Stimulated activated CD4-positive, alpha-beta T cell treated with anti-CD3 and anti-CD28 coated beads, Interleukin-15, amount 100 ng/mL, for 1 hour (primary cell): ENCODE results near the gene RNPEPL1.

Experiments
- DNase-seq, 2 donors: peaks; one replicate each; pipeline ENCODE4 v3.0.0-alpha.2; 2020; ENCODE audit warnings: low read depth in 1 of 2, low spot score in 1 of 2

The RNPEPL1 gene

DNA sequence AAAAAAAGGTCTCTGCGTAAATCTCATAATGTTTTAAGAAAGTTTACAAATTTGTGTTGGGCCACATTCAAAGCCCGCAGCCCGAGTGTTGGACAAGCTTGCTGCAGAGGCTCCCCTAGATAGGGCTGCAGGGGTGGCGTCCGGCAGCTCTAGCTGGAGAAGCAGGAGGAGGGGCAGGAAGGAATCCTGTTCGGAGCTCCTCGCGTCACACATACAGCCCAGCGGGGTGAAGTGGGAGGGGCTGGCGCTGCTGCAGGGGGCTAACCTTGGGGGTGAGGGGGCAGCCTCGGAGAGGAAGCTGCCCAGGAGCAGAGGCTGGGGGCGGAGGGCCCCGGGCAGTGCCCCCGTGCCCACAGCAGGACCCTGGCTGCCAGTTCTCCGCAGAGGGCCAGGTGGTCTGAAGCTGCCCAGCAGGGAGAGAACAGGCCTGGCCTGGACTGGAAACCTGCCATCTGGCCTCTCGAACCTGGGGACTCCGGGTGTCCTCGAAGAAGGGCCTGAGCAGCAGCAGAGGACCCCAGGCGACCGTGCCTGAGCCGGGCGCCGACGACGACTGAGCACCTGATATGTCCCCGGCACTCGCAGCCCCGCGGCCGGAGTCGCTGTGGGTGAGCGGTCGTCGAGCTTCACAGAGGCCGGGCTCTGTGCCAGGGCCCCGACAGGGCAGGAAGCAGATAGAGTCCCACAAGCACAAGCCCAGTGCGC lies 54.4 kb downstream of the RNPEPL1 start:
- DNase-seq = peak in 1 of 2 donors; percentile 1

DNA sequence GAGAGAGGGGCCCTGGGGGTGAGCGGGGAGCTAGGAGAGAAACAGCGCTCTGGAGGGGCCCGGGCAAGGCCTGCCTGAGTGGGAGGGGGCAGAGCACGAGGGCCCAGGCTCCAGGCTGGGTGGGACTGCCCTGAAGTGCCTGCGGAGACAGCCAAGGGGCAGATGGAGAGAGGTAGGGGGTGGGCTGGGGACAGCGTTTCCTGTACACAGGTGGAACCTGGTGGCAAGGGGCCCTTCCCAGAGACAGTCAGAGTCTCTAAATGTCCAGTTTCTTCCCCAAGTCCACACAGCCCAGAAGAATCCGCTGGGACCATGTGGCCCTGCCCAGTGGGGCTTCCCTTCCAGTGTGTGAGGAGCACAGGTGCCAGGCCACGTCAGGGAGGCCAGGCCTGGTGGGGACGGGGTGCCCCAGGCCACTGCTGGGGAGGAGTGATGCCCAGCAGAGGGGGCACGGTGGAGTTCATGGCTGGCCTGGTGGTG lies 55.3 kb downstream of the RNPEPL1 start:
- DNase-seq = peak in 1 of 2 donors; percentile 1

DNA sequence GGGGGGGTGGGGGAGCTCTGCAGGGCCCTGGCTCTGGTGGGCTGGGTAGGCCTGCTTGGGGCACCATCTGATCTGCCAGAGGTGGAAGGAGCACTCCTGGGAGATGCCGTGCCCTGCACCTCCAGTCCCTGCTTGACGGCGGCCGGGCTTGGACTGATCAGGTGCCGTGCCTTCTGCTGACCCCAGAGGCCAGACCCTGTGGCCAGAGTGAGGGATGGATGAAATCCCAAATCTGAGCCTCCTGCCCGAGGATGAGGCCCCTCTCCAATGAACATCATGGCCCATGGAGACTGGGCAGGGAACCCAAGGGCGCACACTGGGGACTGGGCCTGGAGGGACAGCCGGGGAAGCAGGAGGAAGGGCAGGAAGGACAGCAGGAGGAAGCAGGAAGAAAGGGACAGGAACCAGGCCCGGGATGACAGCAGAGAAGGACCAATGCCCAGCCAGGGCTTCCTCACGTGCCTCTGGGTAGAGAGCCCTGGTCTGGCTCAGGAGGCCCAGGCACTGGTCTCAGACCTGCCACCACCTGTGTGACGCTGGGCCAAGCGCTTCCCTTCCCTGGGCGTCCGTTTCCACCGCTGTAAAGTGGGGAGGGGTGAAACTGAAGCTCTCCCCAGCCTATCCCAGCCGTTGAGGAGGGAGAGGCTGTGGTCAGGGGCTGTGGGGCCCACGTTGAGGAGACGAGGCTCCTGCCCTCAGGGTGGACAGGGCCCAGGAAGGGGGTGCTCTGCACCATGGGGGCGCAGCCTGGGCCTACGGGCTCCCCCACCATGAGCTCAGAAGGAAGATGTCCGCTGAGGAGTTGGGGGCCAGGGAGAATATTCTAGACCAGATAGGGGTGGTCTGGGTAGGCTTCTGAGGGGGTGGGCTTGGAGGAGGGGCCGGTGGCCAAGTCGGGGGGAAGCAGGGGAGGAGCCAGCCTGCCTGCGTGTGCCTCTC lies 56.0 kb downstream of the RNPEPL1 start:
- DNase-seq = peak in 1 of 2 donors; percentile 0

DNA sequence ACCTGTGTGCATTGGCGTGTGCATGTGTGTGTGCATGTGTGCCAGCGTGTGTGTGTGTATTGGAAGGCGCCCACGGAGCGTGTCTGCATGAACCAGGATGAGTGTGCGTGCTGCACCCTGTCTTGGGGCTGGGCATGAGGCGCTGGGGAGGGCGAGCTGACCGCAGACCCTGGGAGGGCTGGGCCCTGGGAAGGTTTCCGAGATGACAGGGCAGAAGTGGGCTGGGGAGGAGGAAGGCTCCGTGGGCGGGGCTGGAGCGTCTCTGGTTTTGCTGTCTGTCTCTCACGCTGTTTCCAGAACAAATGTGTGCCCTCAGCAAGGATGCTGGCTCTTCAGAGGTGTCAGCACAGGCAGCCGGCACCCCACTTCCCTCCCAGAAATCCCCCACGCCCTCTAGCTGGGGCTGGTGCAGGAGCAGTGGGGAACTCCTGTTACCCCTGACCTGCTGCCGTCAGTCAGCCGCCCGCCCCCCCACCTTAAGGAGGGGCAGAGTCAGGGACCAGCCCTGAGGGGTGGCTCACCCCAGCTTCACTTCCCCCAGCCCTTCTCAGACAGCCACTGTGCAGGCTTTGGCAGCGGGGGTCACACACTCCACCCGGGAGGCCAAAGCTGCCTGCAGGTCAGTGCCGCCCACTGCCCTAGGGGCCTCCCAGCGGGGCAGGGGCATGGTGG lies 56.8 kb downstream of the RNPEPL1 start, which contains the start of gene GPR35:
GPR35 (plus strand) TSS at position 531 of the 672 bp plus-strand sequence. CDS start 4,473 bp downstream, outside the sequence.
- DNase-seq = peak; percentile 39 to 52

DNA sequence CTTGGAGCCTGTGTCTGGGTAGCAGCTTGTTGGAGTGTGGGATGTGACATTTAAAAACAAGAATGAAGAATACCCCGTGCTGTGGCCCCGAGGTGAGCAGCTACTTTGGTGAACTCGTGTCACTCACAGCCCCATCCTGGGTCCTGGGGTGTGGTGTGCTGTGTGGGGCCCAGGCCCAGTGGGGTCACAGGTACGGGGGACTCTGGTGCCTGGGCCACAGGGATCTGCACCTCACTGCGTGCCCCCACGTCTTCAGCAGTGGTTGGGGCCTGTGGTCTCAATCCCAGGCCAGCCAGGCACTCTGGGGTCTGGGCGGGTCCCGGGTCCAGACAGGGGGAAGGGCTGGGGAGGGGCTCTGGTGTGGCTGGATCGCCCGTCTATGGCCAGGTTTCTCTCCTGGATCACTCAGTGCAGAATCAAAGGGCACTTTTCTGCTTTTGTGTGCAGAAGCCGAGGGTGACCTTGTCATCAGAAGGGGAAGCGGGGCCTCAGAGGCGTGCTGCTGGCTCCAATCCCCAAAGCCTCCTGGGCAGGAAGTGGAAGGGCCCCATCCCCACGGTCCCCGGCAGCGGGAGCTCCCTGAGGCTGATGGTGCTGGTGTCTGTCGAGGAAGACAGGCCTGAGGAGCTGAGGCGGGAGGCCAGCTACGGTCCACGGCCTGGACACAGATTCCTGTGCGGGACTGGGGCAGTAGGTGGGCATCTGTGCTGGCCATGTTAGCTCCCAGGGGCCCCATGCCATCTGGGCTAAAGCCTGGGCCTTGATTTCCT lies 58.4 kb downstream of the RNPEPL1 start:
- DNase-seq = peak in 1 of 2 donors; percentile 1

DNA sequence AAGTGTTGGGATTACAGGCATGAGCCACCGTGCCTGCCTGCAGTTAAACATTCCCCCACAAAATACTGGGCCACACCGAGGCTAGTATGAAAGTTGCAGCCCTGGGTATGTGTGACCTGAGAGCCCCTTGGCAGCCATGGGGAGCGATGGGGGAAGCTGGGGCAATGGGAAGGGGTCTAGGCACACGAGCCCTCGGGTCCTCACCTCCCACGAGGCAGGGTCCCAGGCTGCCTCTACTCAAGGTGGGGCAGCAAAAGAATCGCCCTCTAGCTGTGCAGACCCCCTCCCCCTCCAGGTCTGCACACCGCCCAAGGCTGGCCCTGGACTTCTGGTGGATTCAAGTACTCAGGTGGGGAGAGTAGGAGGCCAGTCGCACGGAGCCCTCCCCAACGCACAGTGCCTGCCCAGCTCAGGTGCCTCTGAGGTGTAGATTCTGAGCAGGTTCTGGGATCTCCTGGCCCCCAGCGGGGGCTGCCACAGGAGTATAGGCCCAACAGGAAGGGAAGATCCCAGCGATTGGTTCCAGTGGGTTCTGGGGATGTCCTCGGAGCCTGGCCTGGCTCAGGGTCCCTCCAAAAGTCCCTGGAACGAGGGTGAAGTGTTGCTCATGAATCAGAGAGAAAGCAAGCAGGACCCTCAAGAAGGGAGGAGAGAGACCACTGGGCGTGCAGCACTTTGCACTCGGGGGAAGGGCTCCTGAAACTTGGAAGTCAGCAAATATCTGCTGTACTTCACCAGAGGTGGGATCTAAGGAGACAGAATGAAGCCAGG lies 59.6 kb downstream of the RNPEPL1 start:
- no peak for DNase-seq

DNA sequence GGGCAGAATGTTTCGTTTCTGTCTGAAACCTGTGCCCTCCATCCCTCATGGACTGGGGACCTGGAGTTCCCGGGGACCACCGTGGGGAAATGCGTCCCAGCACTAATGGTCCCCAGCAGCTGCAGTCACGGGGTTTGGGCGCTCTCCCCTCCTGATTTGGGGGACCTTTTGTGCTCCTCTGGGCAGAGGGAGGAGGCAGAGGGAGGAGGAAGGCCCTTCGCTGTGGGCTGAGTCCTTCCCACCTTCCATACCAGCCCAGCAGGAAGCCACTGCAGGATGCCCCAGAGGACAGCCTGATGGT lies 60.2 kb downstream of the RNPEPL1 start:
- DNase-seq = no peak

DNA sequence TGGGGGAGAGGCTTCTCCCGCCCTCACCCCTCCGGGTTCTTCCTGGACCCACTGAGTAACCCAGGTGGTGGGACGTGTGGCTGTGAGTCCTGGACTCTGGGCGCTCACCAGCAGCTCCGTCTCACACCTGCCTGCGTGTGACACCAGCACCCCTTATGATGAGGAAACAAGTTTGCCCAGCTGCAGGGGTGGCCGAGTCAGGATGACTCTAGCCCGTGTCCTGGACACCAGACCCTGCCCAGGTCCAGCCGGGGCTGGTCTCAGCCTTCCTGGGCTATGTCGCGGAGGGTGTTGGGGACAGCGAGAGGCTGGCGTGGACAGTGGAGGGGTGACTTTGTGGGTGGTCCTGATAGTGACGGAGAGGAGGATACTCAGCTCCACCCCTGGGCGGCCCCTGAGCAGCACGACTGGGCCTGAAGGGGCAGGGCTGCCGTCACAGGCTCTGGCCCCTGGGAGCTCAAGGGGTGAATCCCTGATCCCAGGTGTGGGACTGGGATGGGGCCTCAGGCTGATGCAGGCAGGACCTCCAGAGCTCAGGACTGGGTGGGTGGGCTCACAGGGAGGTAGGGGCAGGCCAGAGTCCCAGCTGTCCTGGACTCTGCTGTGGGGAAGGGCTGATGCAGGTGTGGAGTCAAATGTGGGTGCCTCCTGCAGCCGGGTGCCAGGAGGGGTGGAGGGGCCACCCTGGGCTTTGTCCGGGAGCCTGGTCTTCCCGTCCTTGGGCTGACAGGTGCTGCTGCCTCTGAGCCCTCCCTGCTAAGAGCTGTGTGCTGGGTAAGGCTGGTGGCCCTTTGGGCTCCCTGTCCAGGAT lies 60.7 kb downstream of the RNPEPL1 start:
- DNase-seq = no peak

DNA sequence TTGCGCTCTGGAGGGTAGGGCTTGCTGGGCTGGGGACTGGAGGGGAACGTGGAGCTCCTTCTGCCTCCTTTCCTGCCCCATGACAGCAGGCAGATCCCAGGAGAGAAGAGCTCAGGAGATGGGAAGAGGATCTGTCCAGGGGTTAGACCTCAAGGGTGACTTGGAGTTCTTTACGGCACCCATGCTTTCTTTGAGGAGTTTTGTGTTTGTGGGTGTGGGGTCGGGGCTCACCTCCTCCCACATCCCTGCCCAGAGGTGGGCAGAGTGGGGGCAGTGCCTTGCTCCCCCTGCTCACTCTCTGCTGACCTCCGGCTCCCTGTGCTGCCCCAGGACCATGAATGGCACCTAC lies 61.3 kb downstream of the RNPEPL1 start:
- no peak for DNase-seq

DNA sequence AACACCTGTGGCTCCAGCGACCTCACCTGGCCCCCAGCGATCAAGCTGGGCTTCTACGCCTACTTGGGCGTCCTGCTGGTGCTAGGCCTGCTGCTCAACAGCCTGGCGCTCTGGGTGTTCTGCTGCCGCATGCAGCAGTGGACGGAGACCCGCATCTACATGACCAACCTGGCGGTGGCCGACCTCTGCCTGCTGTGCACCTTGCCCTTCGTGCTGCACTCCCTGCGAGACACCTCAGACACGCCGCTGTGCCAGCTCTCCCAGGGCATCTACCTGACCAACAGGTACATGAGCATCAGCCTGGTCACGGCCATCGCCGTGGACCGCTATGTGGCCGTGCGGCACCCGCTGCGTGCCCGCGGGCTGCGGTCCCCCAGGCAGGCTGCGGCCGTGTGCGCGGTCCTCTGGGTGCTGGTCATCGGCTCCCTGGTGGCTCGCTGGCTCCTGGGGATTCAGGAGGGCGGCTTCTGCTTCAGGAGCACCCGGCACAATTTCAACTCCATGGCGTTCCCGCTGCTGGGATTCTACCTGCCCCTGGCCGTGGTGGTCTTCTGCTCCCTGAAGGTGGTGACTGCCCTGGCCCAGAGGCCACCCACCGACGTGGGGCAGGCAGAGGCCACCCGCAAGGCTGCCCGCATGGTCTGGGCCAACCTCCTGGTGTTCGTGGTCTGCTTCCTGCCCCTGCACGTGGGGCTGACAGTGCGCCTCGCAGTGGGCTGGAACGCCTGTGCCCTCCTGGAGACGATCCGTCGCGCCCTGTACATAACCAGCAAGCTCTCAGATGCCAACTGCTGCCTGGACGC lies 61.9 kb downstream of the RNPEPL1 start:
- no peak for DNase-seq
